ENCODE measurements around the gene MEF2A. TPM values are rescaled to one million over a fixed set of nuclear protein-coding genes. Genes with fewer than 3 reads are reported as not detected.
A peak's percentile ranks its signal among the peaks of the same experiment; 100 is the strongest.

Gene MEF2A
- total RNA-seq, 1 experiment from 2014 or later, result 19.6 TPM

GRCh38 chr15:99729920-99730319 is 164.1 kb downstream of the MEF2A start:
- H3K27me3 Mint-ChIP-seq (ENCODE audit: insufficient read depth, unreplicated experiment), result no peaks in the 10 kb centered on the region
- H3K36me3 ChIP-seq (ENCODE audit: control insufficient read depth, insufficient read depth, low read length), result no peaks in the 10 kb centered on the region; the same call in 1 of the 2 replicates
- no peak overlapping the region for H3K4me3 ChIP-seq (ENCODE audit: low read depth, low read length)
- BruUV-seq (replicated peaks), result no TSS peak
- H3K4me3 Mint-ChIP-seq (ENCODE audit: unreplicated experiment), result no peak overlapping the region
- no peaks in the 10 kb centered on the region for H3K27me3 ChIP-seq (replicated peaks; ENCODE audit: control insufficient read depth, insufficient read depth, low read length)
- H3K9me3 ChIP-seq, result no peaks in the 10 kb centered on the region
- DNase-seq, result peak in 1 of 2 experiments; percentile 12
- ChIA-PET CTCF (no interaction called here), POLR2A (no interaction called here)
- TF ChIP-seq CTCF (IDR thresholded peaks at IDR 0.05; ENCODE audit: insufficient read depth in 1 of 2, low read depth in 1 of 2, low read length in 1 of 2, severe bottlenecking in 1 of 2, unreplicated experiment in 1 of 2), result no peak
- intact Hi-C loops (cut with micrococcal nuclease; ENCODE audit: unreplicated experiment), result loop anchor here (1.0 to 5.0 kb wide), 2 partner anchors 163 to 444 kb away; partner anchors contain the start of gene MEF2A
- no peaks in the 10 kb centered on the region for H3K9me3 Mint-ChIP-seq (ENCODE audit: unreplicated experiment)
- H3K36me3 Mint-ChIP-seq (ENCODE audit: insufficient read depth, unreplicated experiment), result no peaks in the 10 kb centered on the region
- H3K4me1 ChIP-seq, result peaks cover 8% of the 10 kb centered on the region; the same call in 1 of the 2 replicates
- H3K27ac Mint-ChIP-seq (ENCODE audit: unreplicated experiment), result no peak overlapping the region
- H3K4me1 Mint-ChIP-seq (ENCODE audit: low read depth, unreplicated experiment), result no peaks in the 10 kb centered on the region

- POLR2A ChIA-PET, result no interaction called here
- H3K4me3 ChIP-seq (ENCODE audit: low read depth, low read length), result peak overlapping the region; percentile 75
Measured at GRCh38 chr15:99731336-99732123, 165.7 kb downstream of the MEF2A start.

More at GRCh38 chr15:99731336-99732123, 165.7 kb downstream of the MEF2A start:
- no peaks in the 10 kb centered on the region for H3K27me3 ChIP-seq (replicated peaks; ENCODE audit: control insufficient read depth, insufficient read depth, low read length)
- no peaks in the 10 kb centered on the region; the same call in 1 of the 2 replicates for H3K36me3 ChIP-seq (ENCODE audit: control insufficient read depth, insufficient read depth, low read length)
- Mint-ChIP-seq H3K4me1 (ENCODE audit: low read depth, unreplicated experiment) (no peaks in the 10 kb centered on the region), H3K27ac (ENCODE audit: unreplicated experiment) (no peak overlapping the region), H3K27me3 (ENCODE audit: insufficient read depth, unreplicated experiment) (no peaks in the 10 kb centered on the region), H3K9me3 (ENCODE audit: unreplicated experiment) (no peaks in the 10 kb centered on the region), H3K36me3 (ENCODE audit: insufficient read depth, unreplicated experiment) (no peaks in the 10 kb centered on the region), H3K4me3 (ENCODE audit: unreplicated experiment) (peak overlapping the region; percentile 85)
- BruUV-seq (replicated peaks), result no TSS peak
- no peaks in the 10 kb centered on the region for H3K9me3 ChIP-seq
- CTCF ChIA-PET, result no interaction called here
- H3K4me1 ChIP-seq, result peaks cover 8% of the 10 kb centered on the region; the same call in 1 of the 2 replicates
- no peak for TF ChIP-seq CTCF (IDR thresholded peaks at IDR 0.05; ENCODE audit: insufficient read depth in 1 of 2, low read depth in 1 of 2, low read length in 1 of 2, severe bottlenecking in 1 of 2, unreplicated experiment in 1 of 2)
- intact Hi-C loops (cut with micrococcal nuclease; ENCODE audit: unreplicated experiment), result loop anchor here (5.0 kb wide), 1 partner anchor 164 kb away; the partner anchor contains the start of gene MEF2A
- DNase-seq, result no peak

Measured in Caco-2 (cell line).